ENCODE measurements around the gene DNAH17. TPM values are rescaled to one million over a fixed set of nuclear protein-coding genes. Genes with fewer than 3 reads are reported as not detected.

The DNAH17 gene
- total RNA-seq, 1 experiment from 2014 or later, result 0.76 TPM

GRCh38 chr17:78490673-78491072 lies 86.5 kb downstream of the DNAH17 start:
- H3K27ac ChIP-seq, result no peak overlapping the region
- no peak for DNase-seq
- CTCF ChIA-PET, result no interaction called here
- POLR2A ChIA-PET (ENCODE audit: unreplicated experiment), result no interaction called here
- no peaks in the 10 kb centered on the region for H3K4me1 ChIP-seq (replicated peaks; ENCODE audit: insufficient read depth)
- H3K36me3 ChIP-seq (ENCODE audit: low read depth), result no peaks in the 10 kb centered on the region
- H3K4me3 ChIP-seq, result no peak overlapping the region
- no peaks in the 10 kb centered on the region for H3K9me2 ChIP-seq (ENCODE audit: insufficient read depth)
- no peaks in the 10 kb centered on the region for H3F3A ChIP-seq (ENCODE audit: insufficient read depth, low read depth)
- intact Hi-C loops (cut with micrococcal nuclease; ENCODE audit: unreplicated experiment), result no loop called here
- no TSS peak for BruUV-seq (replicated peaks)
- H3K27me3 ChIP-seq (ENCODE audit: insufficient read depth, low read depth), result no peaks in the 10 kb centered on the region
- no peak overlapping the region for H2AFZ ChIP-seq
- H4K20me1 ChIP-seq (ENCODE audit: insufficient read depth), result no peaks in the 10 kb centered on the region
- no peaks in the 10 kb centered on the region for H3K9me3 ChIP-seq (ENCODE audit: insufficient read depth, low read depth)
- H3K79me2 ChIP-seq (ENCODE audit: low read depth), result no peaks in the 10 kb centered on the region
- TF ChIP-seq CTCF (conservative IDR thresholded peaks at IDR 0.05) (no peak), EZH2 (IDR thresholded peaks at IDR 0.05; ENCODE audit: low read depth) (no peak)
- no peak overlapping the region for H3K4me2 ChIP-seq

- Histone ChIP-seq H3K4me3 (no peak overlapping the region), H3K4me1 (replicated peaks; ENCODE audit: insufficient read depth) (no peaks in the 10 kb centered on the region), H3K9me2 (ENCODE audit: insufficient read depth) (no peaks in the 10 kb centered on the region), H3K27ac (no peak overlapping the region), H3K9me3 (ENCODE audit: insufficient read depth, low read depth) (no peaks in the 10 kb centered on the region), H3K79me2 (ENCODE audit: low read depth) (no peaks in the 10 kb centered on the region), H3K36me3 (ENCODE audit: low read depth) (no peaks in the 10 kb centered on the region), H3K27me3 (ENCODE audit: insufficient read depth, low read depth) (no peaks in the 10 kb centered on the region), H4K20me1 (ENCODE audit: insufficient read depth) (no peaks in the 10 kb centered on the region), H3F3A (ENCODE audit: insufficient read depth, low read depth) (no peaks in the 10 kb centered on the region), H3K4me2 (no peak overlapping the region), H2AFZ (no peak overlapping the region)
- BruUV-seq (replicated peaks), result no TSS peak
- POLR2A ChIA-PET (ENCODE audit: unreplicated experiment), result no interaction called here
- CTCF ChIA-PET, result no interaction called here
- TF ChIP-seq EZH2 (IDR thresholded peaks at IDR 0.05; ENCODE audit: low read depth), result no peak
- no peak for TF ChIP-seq CTCF (conservative IDR thresholded peaks at IDR 0.05)
- DNase-seq, result no peak
- intact Hi-C loops (cut with micrococcal nuclease; ENCODE audit: unreplicated experiment), result no loop called here
Observed at GRCh38 chr17:78490156-78490555, 87.0 kb downstream of the DNAH17 start.

GRCh38 chr17:78488867-78489634 lies 88.1 kb downstream of the DNAH17 start:
- Histone ChIP-seq H3K27ac (no peak overlapping the region), H2AFZ (no peak overlapping the region), H3K9me3 (ENCODE audit: insufficient read depth, low read depth) (no peaks in the 10 kb centered on the region), H3F3A (ENCODE audit: insufficient read depth, low read depth) (no peaks in the 10 kb centered on the region), H4K20me1 (ENCODE audit: insufficient read depth) (no peaks in the 10 kb centered on the region), H3K27me3 (ENCODE audit: insufficient read depth, low read depth) (no peaks in the 10 kb centered on the region), H3K9me2 (ENCODE audit: insufficient read depth) (no peaks in the 10 kb centered on the region), H3K4me3 (no peak overlapping the region), H3K4me1 (replicated peaks; ENCODE audit: insufficient read depth) (no peaks in the 10 kb centered on the region), H3K4me2 (no peak overlapping the region), H3K79me2 (ENCODE audit: low read depth) (no peaks in the 10 kb centered on the region), H3K36me3 (ENCODE audit: low read depth) (no peaks in the 10 kb centered on the region)
- BruUV-seq (replicated peaks), result no TSS peak
- ChIA-PET CTCF (no interaction called here), POLR2A (ENCODE audit: unreplicated experiment) (no interaction called here)
- DNase-seq, result no peak
- TF ChIP-seq EZH2 (IDR thresholded peaks at IDR 0.05; ENCODE audit: low read depth) (no peak), CTCF (conservative IDR thresholded peaks at IDR 0.05) (no peak)
- intact Hi-C loops (cut with micrococcal nuclease; ENCODE audit: unreplicated experiment), result loop anchor here (10.0 kb wide), 1 partner anchor 124 kb away; the partner anchor contains the start of gene SOCS3
